GM18502 (cell line): ENCODE data around the gene FHIT.

Source experiments
- ATAC-seq: cut with Tn5 transposase; IDR thresholded peaks from one replicate; pipeline ENCODE4 v1.9.1; 2021; ENCODE audit warnings: mild to moderate bottlenecking; ENCODE audit not compliant: unreplicated experiment, poor library complexity

The FHIT gene

GRCh38 chr3:60399861-60400845 lies 851.1 kb downstream of the FHIT start:
- no peak for ATAC-seq

GRCh38 chr3:60399292-60399691 lies 852.0 kb downstream of the FHIT start:
- ATAC-seq: no peak

- no peak for ATAC-seq
These were observed 856.0 kb downstream of the FHIT start for GRCh38 chr3:60395173-60395762.

- ATAC-seq: no peak
These were observed 857.3 kb downstream of the FHIT start for GRCh38 chr3:60393946-60394345.

DNA sequence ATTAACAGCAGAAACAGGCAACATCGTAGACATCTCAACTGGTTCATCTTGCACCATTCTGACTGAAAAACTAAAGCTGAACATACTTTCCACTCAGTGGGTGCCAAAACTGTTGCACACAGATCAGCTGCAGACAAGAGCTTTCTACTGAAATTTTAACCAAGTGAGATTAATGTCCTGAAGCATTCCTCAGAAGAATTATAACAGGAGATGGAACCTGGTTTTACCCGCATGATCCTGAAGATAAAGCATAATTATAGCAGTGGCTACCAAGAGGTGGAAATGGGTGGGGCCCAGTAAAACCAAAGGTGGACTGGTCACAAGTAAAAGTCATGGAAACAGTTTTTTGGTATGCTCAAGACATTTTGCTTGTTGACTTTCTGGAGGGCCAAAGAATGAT lies 858.8 kb downstream of the FHIT start:
- no peak for ATAC-seq

DNA sequence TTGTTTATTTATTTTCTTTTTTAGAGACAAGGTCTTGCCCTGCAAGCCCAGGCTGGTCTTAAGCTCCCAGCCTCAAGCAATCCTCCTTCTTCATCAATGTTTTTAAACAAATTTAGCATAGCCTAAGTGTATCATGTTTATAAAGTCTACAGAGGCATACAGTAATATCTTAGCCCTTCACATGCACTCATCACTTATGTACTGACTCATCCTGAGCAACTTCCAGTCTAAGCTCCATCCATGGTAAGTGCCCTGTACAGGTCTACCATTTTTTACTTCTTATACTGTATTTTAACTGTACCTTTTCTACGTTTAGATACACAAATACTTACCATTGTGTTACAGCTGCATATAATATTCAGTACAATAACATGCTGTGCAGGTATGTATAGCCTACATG lies 860.0 kb downstream of the FHIT start:
- no peak for ATAC-seq

DNA sequence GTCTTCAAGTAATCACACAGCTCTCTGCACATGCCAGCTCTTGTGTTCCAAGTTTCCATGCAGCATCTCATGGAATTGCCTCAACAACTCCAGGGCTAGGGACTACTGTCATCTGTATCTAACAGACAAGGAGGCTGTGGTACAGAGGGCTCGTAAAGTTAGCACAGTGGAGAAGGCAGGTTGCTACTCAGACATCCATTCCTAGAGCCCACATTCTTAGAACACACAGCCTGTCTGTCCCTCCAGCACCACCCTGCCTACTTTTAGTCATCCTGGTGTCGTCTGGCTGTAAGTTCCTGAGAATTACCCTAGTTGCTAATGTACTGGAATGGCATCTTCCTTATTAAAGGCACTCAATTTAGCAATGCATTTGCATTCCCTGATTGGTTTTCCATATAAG lies 862.5 kb downstream of the FHIT start:
- no peak for ATAC-seq

DNA sequence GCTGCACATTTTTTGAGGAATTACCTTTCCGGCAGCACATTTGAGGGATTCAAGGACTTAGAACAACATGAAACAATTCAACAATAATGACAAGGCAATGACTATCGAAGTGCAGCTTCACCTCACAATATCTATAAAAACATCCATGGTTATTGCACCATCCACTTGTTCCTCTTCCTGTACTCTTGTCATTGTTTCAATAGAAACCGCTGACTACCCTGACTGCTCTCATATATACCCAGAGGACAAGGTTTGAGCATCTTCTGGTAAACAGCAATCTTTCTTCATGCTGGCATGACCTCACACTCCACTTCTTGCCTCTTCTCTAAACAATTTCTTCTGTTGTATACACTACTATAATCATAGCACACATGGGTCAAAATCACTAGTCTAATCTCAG lies 864.9 kb downstream of the FHIT start:
- no peak for ATAC-seq

GRCh38 chr3:60384341-60384740 lies 866.9 kb downstream of the FHIT start:
- ATAC-seq: no peak

- ATAC-seq: no peak
These were observed 867.9 kb downstream of the FHIT start for GRCh38 chr3:60383345-60383744.

- no peak for ATAC-seq
These were observed 884.8 kb downstream of the FHIT start for GRCh38 chr3:60366486-60366885.

DNA sequence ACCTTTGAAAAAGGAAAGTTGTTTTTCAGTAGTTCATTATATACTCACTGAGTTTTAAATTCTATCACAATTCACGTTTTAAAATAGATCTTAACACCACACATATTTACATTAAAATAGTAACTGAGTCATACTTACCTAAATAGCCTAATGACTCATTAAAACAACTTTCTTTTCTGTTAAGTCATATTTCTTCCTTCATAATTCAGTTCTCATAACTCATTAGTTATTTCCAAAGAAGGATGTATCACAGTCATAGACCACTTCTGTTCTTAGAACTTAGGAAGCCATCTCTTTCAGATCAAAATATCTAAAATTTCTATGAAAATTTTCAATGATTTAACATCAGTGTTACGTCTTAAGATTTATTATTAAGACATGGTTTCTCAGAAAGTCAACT lies 885.9 kb downstream of the FHIT start:
- ATAC-seq: no peak

GRCh38 chr3:60364475-60364874 lies 886.8 kb downstream of the FHIT start:
- ATAC-seq: no peak

DNA sequence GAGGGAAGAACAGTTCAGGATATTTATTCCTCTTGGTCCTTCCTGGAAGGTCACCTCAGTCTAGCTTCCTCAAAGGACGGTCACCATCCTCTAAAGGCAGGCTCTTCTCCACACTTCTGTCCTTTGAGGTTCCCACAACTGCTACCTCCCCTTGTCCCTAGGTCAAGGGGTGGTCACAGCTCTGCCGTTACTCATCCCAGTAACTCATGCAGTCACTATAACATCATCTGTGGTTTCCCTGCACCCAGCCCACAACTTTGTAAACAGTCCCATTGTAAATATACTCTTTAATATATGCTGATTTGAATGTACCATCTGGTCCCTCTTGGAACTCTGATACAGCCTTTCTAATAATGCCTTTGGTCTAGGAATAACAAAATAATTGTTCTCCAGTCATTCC lies 887.4 kb downstream of the FHIT start:
- no peak for ATAC-seq

- ATAC-seq: no peak
These were observed 895.4 kb downstream of the FHIT start for GRCh38 chr3:60355825-60356224.

DNA sequence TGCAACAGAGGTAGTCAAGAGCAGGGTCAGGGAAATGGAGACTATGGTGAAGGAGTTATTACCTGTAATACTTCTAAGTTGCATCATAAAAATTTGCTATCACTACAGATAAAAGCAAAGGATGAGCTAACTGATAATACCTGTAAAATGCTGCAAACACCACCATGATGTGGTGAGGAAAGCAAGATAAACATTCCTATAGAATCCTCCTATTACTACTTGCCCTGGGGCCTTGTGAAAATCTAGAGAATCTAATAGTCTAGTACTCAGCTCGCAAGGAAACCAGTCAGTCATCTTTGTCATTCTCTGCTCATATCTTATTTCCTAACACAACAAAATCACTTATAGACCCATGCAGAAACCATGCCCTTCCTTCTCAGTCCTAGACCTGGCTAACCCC lies 899.8 kb downstream of the FHIT start:
- ATAC-seq: no peak

GRCh38 chr3:60344340-60344739 lies 906.9 kb downstream of the FHIT start:
- ATAC-seq: no peak

DNA sequence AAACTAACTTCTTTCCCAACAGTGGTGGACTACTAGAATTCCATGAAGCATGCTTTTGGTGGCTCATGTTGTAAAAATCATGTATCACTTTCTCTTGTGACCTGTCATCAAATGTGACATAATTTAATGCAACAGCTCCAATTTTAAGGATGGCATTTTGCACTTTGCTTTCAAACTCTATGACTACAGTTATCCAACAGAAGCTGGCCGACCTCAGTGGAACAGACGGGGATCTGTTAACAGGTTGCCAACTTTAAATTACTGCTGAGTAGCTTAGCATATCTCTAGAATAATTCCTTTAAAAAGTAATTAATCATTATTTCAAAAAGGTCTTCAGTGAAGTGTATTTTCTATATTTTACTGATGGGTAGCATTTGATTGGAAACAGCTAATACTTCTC lies 907.4 kb downstream of the FHIT start:
- ATAC-seq: no peak

- ATAC-seq: no peak
These were observed 911.9 kb downstream of the FHIT start for GRCh38 chr3:60339304-60339703.

GRCh38 chr3:60337421-60337820 lies 913.8 kb downstream of the FHIT start:
- no peak for ATAC-seq

DNA sequence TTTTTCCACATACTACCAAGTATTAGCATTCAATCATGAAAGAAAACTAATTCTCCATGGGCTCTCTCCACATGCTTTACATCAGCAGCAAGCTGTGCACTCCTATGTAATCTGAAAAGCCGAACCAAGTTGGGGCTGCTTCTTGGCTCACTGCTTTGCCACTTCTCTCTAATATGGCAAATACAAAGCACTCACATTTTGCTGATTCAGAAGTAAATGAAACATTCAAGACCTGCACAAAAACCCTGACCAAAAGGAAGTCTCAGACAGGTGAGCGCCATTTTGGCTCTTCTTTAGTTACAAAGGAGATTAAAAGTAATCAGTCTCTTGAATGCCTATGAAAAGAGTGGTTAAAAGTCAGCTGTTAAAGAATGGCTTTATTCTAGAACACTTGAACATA lies 915.2 kb downstream of the FHIT start:
- ATAC-seq: no peak

DNA sequence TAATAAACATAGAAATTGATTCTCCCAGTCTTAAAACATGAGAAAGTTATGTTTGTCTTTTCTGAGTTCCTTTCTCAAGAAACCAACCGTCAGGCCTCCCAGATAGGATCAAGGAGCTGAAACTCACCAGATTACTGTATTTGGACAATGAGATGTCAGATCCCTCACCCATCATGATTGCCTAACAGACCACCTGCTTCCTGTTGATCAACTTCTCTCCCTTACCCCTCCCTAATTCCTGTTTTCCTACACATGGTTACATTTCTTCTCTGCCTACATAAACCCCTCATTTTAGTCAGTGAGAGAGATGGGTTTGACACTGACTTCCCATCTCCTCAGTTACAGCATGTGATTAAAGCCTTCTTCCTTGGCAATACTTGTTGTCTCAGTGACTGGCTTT lies 917.5 kb downstream of the FHIT start:
- no peak for ATAC-seq
